ENCODE measurements around the gene GPC3. TPM values are rescaled to one million over a fixed set of nuclear protein-coding genes. Genes with fewer than 3 reads are reported as not detected.

The GPC3 gene
- total and polyA plus RNA-seq, 2 experiments from 2014 or later: 171 to 323 TPM

DNA sequence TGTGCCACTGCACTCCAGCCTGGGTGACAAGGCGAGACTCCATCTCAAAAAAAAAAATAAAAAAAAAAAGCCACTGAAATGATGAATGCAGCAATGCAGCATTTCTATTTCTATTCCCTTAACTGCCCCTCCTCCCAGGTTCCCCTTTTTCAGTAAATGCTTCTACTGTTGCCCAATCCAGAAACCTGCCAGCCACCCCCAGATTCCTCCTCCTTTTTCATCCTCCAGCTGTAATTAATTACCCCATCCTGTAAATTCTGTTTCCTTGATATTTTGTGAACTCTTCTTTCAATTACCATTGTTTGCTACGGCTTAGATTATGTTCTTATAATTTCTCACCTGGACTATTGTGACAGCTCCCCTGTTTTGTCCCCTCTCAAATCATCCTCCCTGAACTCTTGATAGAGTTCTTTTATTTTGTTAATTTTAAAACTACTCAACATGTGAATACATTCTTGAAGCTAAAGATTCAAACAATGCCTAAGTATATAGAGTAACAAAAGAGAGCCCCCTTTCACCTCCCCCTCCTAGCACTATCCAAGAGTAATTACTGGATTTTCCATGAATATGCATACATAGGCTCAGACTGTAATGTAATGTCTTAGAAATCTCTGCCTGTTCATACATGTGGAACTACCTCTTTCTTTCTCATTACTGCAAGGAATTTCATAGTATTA is 429.5 kb downstream of the GPC3 start:
- TF ChIP-seq, protein P1, sequence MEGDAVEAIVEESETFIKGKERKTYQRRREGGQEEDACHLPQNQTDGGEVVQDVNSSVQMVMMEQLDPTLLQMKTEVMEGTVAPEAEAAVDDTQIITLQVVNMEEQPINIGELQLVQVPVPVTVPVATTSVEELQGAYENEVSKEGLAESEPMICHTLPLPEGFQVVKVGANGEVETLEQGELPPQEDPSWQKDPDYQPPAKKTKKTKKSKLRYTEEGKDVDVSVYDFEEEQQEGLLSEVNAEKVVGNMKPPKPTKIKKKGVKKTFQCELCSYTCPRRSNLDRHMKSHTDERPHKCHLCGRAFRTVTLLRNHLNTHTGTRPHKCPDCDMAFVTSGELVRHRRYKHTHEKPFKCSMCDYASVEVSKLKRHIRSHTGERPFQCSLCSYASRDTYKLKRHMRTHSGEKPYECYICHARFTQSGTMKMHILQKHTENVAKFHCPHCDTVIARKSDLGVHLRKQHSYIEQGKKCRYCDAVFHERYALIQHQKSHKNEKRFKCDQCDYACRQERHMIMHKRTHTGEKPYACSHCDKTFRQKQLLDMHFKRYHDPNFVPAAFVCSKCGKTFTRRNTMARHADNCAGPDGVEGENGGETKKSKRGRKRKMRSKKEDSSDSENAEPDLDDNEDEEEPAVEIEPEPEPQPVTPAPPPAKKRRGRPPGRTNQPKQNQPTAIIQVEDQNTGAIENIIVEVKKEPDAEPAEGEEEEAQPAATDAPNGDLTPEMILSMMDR (IDR thresholded peaks at IDR 0.05; ENCODE audit: low read depth, low read length): no peak
- H3K27me3 ChIP-seq: no peaks in the 10 kb centered on the region
- no peaks in the 10 kb centered on the region for H3K36me3 ChIP-seq
- H3K27ac ChIP-seq: no peak overlapping the region
- no peak for DNase-seq (ENCODE audit: low read depth in 1 of 2, low spot score in 1 of 2)
- H3K4me1 ChIP-seq (ENCODE audit: low read depth): no peaks in the 10 kb centered on the region
- H3K4me3 ChIP-seq: no peak overlapping the region
- no peaks in the 10 kb centered on the region for H3K9me3 ChIP-seq (ENCODE audit: low read depth)

- TF ChIP-seq, protein P1 (IDR thresholded peaks at IDR 0.05; ENCODE audit: low read depth, low read length): no peak
- H3K4me1 ChIP-seq (ENCODE audit: low read depth): no peaks in the 10 kb centered on the region
- no peak for DNase-seq (ENCODE audit: low read depth in 1 of 2, low spot score in 1 of 2)
- no peak overlapping the region for H3K27ac ChIP-seq
- no peaks in the 10 kb centered on the region for H3K9me3 ChIP-seq (ENCODE audit: low read depth)
- no peak overlapping the region for H3K4me3 ChIP-seq
- no peaks in the 10 kb centered on the region for H3K27me3 ChIP-seq
- H3K36me3 ChIP-seq: no peaks in the 10 kb centered on the region
These were observed 434.5 kb downstream of the GPC3 start for GRCh38 chrX:133550665-133551485.

- H3K36me3 ChIP-seq: no peaks in the 10 kb centered on the region
- no peak for DNase-seq (ENCODE audit: low read depth in 1 of 2, low spot score in 1 of 2)
- no peaks in the 10 kb centered on the region for H3K27me3 ChIP-seq
- no peak overlapping the region for H3K27ac ChIP-seq
- H3K4me1 ChIP-seq (ENCODE audit: low read depth): no peaks in the 10 kb centered on the region
- H3K4me3 ChIP-seq: no peak overlapping the region
- H3K9me3 ChIP-seq (ENCODE audit: low read depth): no peaks in the 10 kb centered on the region
- TF ChIP-seq, protein P1 (IDR thresholded peaks at IDR 0.05; ENCODE audit: low read depth, low read length): no peak
These were observed 436.0 kb downstream of the GPC3 start for GRCh38 chrX:133549295-133549933.

DNA sequence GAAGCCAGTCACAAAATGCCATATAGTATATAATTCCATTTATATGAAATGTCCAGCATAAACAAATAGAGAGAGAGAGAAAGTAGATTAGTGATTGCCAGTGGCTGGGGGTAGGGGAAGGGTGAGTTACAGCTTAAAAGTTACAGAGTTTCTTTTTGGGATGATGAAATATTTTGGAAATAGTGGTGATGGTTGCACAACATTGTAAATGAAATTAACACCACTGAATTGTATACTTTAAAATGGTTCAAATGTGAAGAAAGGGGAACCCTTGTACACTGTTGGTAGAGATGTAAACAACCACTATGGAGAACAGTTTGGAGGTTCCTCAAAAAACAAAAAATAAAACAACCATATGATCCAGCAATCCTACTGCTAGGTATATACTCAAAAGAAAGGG is 439.0 kb downstream of the GPC3 start:
- TF ChIP-seq, protein P1 (IDR thresholded peaks at IDR 0.05; ENCODE audit: low read depth, low read length): no peak
- peaks cover 6% of the 10 kb centered on the region for H3K4me1 ChIP-seq (ENCODE audit: low read depth)
- peak in 1 of 2 donors; percentile 4 for DNase-seq (ENCODE audit: low read depth in 1 of 2, low spot score in 1 of 2)

DNA sequence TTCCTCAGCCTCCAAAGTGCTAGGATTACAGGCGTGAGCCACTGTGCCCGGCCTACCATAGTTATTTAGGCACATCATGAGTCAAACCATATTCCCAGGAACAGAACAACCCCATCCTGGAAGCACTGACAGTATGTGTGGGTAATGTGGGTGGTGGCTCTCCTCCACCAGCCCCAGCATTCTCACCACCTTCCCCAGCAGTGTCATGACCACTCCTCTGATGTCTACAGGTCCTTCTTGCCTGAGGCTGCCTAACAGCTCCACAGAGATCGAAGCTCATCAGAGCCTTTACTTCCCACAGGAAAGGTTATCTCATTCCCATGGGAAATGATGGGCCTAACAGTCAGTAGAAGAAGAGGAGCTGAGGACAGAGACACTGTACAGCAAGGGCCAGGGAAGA is 440.6 kb downstream of the GPC3 start:
- Histone ChIP-seq H3K27me3 (no peaks in the 10 kb centered on the region), H3K4me1 (ENCODE audit: low read depth) (peaks cover 12% of the 10 kb centered on the region), H3K4me3 (no peak overlapping the region), H3K27ac (no peak overlapping the region), H3K9me3 (ENCODE audit: low read depth) (no peaks in the 10 kb centered on the region), H3K36me3 (no peaks in the 10 kb centered on the region)
- TF ChIP-seq, protein P1 (IDR thresholded peaks at IDR 0.05; ENCODE audit: low read depth, low read length): no peak
- no peak for DNase-seq (ENCODE audit: low read depth in 1 of 2, low spot score in 1 of 2)

More for the DNA sequence above, 439.0 kb downstream of the GPC3 start:
- no peaks in the 10 kb centered on the region for H3K36me3 ChIP-seq
- H3K9me3 ChIP-seq (ENCODE audit: low read depth): no peaks in the 10 kb centered on the region
- no peak overlapping the region for H3K4me3 ChIP-seq
- H3K27ac ChIP-seq: no peak overlapping the region
- H3K27me3 ChIP-seq: no peaks in the 10 kb centered on the region
